GM21576 (cell line): Measurements from ENCODE around the gene PAXX.

Experiments
- ATAC-seq: cut with Tn5 transposase; IDR thresholded peaks from one replicate; pipeline ENCODE4 v1.9.1; 2021; ENCODE audit warnings: mild to moderate bottlenecking, moderate library complexity; ENCODE audit not compliant: unreplicated experiment

Gene PAXX

DNA sequence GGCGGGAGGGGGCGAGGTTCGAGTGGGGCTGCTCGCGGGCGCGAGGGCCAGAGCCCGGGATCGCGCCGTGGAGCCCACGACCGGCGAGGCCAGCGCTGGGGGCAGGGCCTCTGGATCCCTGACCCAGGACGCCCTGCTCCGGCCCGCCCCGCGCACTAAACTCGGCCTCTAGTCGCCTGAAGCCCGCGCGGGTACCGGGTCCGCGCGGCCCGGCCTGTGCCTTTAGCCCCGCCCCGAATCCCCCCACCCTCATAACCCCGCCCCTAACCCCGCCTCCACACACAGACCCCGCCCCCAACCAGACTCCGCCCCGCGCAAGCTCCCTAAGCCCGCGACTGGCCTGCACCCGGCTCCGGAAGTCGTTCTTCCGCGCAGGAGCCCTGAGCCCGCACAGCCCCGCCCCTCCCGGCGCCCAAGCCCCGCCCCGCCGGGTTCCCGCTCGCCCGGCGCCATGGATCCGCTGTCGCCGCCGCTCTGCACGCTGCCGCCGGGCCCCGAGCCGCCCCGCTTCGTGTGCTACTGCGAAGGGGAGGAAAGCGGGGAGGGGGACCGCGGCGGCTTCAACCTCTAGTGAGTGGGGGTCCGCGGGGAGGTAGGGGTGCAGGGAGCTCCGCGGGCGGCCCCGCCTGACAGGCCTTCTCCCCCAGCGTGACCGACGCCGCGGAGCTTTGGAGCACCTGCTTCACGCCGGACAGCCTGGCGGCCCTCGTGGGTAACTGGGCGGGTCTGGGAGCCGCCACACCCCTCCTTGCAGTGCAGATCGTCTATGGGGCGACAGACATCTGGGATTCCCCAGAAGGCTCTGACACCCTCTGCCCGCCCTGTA is at the start of gene PAXX:
Gene PAXX, plus strand, starts transcription at position 430 of the 826 bp plus-strand sequence. Its CDS starts 22 bp downstream, at position 452.
- peak; percentile 74 for ATAC-seq

GRCh38 chr9:136942881-136943230 is 49.4 kb upstream of the PAXX start:
- no peak for ATAC-seq

DNA sequence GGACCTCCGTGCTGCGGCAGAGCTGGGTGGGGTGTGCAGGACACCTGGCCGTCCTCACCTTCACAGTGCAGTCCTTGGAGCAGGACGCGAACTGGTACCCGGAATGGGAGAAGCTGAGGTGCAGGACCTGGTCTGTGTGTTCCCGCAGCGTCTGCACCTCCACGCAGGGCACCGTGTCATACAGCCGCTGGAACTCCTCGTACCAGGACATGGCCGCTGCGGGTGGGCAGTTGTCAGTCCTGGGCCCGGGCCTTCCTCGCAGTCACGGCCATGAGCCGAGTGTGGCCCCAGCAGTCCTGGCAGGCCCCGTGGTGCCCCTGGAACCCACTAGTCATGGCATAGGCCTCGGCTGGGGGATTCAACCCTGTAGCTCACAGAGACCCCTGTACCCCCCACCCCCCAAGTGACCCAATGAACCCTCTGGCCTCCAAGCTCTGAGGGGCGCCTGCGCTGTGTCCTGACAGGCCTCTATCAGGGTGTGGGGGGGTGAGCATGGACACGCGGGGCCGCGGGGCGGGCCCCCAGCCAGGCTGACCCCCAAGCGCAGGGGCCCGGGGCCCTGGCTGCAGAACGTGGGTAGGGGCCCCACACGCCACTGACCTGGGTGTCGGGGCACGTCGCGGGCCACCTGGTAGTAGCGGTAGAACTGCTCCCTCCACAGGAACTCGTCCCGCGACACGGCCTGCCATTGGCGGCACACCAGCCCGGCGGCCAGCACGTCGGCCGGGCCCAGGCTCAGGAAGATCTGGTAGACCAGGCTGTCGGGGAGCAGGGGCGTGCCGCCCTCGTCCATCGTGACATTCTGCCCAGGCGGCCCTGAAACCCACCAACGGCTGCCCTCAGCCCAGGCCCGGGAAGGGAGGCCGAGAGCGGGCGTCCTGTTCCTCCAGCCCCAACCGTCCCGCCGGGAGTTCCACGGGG is 48.7 kb upstream of the PAXX start:
- ATAC-seq: peak; percentile 13

DNA sequence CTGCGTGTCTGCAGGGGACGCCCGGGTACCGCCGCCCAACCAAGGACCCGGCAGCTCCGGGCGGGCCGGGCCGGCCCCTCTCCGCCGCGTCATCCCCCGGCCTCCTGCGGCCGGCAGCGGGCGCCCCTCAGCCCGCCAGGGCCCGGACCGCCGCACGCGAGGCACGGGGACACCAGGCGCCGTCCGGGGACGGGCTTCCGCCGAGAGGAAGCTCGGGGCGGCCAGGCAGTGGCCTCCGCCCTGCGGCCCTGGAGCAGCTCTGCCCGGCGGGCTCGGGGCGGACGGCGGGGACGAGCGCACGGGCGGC is 48.1 kb upstream of the PAXX start:
- peak; percentile 18 for ATAC-seq

DNA sequence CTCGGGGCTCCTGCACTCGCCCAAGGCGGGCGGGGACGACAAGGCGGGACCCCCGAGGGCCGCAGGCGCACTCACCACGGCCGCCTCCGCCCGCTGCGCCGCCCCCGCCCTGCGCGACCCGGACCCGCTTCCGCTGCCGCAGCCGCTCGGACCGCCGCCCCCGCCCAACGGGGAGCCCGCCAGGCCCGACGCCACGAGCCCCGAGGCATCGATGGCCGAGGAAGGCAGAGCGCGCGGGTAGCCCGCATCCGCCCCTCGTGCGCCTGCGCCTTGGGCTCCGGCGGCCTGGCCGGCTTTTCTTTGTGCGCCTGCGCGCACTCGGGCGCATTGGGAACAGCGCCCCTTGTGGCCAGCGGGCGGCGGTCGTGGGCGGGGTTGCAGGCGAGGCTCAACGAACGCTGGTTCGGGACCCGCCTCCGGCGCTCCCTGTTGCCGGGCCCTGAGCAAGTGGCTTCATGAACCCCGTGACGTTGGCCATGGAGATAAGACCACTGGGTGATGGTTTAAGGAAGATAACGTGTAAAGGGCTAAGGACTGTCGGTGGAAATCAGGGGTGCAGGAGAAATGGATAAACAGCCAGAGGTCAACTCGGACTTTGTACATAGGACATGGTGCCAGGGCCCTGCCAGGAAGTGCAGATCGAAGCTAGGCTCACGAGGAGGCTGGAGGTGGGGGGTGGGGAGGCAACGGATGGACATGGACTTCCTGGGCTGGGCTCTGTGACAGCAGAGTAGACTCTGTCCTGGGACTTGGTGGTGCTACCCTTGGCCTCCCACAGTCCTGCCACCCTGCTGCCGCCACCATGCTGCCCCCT is 47.5 kb upstream of the PAXX start, which contains the start of the genes C8G and FBXW5:
Gene C8G, plus strand, starts transcription at position 725 of the 814 bp plus-strand sequence. Its CDS starts 78 bp downstream, at position 803.
Gene FBXW5, minus strand, starts transcription at position 220 of the 814 bp plus-strand sequence. CDS start 655 bp downstream, outside the sequence.
- ATAC-seq: peak; percentile 57

DNA sequence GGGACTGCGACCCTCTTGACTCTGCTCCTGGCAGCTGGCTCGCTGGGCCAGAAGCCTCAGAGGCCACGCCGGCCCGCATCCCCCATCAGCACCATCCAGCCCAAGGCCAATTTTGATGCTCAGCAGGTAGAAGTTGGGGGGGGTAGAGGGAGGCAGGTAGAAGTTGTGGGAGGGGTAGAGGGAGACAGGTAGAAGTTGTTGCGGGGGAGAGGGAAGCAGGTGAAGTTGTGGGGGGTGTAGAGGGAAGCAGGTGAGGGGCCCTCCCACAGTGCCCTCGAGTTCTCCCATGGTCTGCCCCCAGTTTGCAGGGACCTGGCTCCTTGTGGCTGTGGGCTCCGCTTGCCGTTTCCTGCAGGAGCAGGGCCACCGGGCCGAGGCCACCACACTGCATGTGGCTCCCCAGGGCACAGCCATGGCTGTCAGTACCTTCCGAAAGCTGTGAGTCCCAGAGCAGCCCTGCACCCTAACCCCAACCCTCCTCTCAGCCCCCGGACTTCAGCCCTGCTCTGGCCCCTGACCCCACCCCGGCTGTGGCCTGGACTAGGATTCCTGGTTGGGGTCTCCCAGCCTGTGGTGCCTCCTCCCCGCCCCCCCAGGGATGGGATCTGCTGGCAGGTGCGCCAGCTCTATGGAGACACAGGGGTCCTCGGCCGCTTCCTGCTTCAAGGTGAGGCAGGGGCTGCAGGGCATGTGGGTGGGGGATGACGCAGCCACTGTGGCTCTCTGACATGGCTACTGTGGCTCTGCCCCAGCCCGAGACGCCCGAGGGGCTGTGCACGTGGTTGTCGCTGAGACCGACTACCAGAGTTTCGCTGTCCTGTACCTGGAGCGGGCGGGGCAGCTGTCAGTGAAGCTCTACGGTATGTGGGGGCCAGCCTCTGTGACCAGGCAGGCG is 46.6 kb upstream of the PAXX start:
- no peak for ATAC-seq

GRCh38 chr9:136946228-136947027 is 45.8 kb upstream of the PAXX start:
- ATAC-seq: no peak

DNA sequence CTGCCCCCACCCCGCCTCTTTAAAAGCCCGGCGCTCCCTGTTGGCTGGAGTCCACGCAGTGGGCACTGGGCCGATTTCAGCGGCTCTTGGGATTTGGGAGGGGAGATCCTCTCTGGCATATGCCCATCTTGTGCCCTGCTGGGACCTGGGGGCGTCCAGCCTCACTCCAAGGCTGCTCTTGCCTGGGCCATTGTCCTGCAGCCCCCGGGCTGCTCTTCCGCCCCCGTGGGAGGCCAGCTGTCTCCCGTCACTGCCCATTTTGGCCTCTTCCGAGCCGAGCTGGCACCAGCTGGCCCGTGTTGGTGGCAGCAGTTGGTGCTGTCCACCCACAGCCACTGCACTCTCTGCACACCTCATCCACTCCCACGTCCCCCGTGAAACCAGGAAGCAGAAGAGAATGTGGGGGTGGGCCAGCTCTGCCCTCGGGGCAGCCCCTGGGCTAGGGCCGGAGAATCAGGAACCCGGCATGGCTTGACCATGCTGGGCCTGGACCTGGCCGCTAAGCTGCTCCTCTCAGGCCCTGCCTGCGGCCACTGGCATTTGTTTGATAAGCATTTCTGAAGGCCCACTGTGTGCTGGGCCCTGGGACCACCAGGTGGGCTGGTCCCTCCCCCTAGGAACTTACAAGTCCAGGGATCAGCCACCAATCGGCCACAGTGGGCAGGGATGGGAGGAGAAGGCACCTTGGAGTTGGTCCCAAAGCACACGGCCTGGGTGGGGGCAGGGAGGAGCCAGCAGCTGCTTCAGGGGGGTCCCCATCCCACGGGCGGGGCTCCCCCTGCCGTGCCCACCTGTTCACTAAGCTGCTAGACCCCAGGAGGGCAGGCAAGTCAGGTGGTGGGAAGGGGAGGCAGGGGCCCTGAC is 45.0 kb upstream of the PAXX start:
- ATAC-seq: no peak

- no peak for ATAC-seq
These were observed 44.2 kb upstream of the PAXX start for GRCh38 chr9:136947955-136948510.

DNA sequence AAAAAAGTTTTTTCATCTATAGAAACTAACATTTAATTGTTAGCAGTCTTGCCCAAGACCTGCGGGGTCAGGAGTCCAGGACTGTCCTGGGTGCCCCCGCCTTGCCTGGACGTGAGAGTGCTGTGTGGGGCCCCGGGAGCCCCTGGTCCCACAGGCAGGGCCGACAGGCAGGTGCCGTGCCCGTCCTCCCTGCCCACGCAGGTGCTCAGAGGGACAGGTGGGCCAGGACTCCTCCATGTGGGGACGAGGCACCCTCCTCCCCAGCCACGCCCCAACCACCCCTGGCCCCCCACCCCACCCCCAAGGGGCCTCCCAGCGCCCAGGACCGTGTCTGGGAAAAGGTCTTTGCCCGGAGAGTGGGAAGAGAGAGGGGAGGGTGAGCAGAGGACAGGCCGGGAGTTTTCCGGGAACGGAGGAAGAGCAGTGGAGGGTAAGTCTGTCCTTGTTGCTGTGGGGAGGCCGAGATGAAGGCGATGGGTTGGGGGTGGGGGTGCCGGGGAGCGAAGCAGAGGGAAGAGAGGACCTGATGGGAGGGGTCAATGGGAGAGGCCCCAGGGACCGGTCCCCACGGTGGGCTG is 42.9 kb upstream of the PAXX start:
- no peak for ATAC-seq

GRCh38 chr9:136949817-136950655 is 42.2 kb upstream of the PAXX start:
- peak; percentile 81 for ATAC-seq

DNA sequence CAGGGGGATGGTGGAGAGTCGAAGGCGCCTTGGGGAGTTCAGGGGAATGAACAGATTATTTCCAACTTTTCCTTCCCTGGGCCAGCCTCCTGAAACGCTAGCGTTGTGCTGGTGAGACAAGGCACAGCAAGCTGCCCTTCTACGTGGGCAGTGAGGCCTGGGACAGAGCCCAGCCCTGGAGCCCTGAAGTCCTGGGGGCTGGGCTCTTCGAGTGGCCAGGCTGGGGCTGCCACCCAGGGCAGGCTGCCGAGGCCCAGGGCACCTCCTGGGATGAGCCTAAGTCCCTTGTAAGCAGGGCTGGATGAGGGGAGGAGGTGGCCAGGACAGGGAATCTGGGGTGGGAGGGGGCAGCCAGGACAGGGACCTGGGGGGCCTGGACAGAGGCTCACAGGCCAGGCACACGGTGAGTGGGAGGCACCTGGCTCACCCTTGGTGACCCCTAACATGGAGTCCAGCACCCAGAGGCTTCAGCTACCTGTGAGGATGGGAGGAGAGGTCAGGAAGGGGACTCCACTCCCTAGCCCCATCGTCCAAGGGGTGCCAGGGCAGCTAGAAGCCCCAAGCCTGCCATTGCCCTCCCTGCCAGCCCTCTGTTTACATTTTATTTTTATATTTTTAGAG is 41.5 kb upstream of the PAXX start:
- ATAC-seq: no peak

DNA sequence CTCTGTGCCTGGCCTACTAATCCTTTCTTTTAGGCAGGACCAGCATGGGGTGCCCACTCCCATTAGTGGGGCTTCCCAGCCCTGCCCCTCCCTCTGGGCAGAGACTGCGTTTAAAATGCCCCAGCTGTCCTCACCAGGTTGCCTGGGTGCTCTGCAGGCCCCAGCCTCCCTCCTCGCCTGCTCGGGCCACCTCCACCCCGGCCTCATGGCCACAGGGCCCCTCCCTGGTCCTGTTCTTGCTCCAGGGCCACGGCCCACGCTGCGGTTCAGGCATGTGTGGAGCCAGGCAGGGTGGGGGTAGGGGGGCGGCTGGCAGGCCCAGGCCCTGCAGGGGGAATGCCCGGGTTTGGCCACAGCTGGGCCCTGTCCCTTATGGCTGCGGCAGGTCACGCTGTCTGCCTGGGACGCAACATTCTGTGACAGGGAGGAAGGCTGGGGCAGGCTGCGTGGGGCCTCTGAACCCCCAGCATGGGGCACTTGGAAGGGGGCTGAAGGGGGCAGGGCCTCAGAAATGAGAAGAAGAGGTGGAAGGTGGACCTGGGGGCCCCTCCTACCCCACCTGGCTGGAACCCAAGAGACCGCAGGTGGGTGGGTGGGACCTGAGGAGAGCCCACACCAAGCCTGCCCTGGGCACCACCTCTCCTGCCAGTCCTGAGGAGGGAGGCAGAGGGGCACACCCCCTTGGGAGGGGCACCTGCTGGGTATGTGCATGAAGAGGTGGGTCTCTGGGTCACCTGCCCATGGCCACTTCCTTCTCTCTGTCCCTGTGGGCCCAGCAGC is 40.5 kb upstream of the PAXX start, which contains the start of gene LCN12:
Gene LCN12, plus strand, starts transcription at position 733 of the 780 bp plus-strand sequence. CDS start 55 bp downstream, outside the sequence.
- no peak for ATAC-seq

- no peak for ATAC-seq
These were observed 39.8 kb upstream of the PAXX start for GRCh38 chr9:136952321-136952850.
